Hematopoietic multipotent progenitor cell treated with erythropoietin and hydrocortisone succinate and interleukin-3 and kit ligand, for 17 days (in vitro differentiated cells): ENCODE data around the gene KRT76.
"Not testable (repeated sequence)": the region's sequence is repeated elsewhere in the genome, so short reads cannot be mapped to it uniquely, and the experiment has no call there.

Experiments used
- DNase-seq: peaks from one replicate; pipeline ENCODE4 v3.0.0-alpha.2; 2015; ENCODE audit warnings: low spot score

The KRT76 gene

DNA sequence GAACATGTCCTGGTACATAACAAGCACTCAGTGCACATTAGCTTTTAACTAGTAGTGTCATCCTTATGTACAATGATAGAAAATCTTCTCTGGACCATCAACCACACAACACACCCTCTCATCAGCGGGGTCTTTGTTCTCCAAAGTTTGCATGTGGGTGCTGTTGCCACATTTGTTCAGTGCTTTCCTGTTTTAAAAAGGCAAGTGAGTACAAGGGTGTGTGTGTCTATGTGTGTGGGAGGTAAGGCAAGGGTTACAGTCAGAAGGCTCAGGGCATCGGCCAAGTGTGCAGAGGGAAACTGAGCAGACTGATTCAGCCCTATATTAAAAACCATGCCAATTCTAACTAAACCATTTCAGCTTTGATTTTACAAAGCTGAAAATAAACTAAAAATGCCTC, 17.9 kb downstream of the KRT76 start:
- no peak for DNase-seq

- no peak for DNase-seq
Observed at GRCh38 chr12:52757449-52758176, 19.5 kb downstream of the KRT76 start.

- no peak for DNase-seq
Observed at GRCh38 chr12:52756281-52756960, 20.7 kb downstream of the KRT76 start.

DNA sequence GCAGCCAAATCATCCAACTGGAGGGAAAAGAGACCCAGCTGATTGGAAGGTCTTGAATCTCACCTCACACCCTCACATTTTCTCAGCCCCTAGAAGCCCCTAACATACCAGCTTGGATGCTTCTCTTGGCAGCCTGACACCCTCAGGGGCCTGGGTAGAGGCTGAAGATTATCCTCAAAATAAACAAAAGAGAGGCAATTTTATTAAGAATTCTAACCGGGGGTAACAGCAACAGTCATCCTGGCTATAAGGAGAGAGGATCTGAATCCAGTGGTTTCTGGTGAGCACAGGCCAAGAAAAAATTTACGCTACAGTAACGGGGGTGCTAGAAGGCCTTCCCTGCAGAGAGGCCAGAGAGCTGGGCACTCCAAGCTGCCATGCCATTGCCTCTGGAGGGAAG, 21.6 kb downstream of the KRT76 start:
- DNase-seq = no peak

DNA sequence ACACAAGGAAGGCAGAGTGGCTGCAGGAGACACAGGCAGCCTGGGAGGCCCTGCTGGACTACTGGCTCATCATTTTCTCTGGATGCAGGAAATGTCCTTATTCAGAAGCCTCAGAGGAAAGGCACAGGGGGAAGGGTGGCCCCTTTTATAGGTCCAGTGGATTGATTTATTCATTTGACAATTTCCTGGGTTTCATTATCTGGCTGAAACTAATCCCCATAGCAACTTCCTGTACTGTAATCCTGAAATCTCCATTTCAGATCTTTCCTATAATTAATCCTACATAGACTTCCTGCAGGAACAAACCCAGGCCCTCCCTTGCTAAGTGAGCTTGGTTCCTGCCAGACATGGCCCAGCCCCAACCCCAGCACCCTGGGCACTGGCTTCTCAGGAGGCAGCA, 23.0 kb downstream of the KRT76 start:
- no peak for DNase-seq

DNA sequence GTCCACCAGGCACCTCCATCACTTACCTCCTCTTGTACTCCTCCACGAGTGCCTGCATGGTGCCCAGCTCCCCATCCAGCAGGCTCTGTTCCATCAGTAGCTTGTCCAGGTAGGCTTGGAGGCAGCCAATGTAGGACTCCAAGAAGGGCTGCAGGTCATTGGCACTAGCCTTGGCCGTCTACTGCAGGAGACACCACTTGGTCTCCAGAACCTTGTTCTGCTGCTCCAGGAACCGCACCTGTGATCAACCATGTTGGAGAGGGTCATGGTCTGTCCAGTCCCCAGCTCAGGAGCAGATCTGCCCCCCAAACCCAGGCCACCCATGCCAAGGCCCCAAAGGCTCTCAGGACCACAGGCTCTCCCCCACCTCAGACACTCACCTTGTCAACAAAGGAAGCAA, 23.9 kb downstream of the KRT76 start:
- no peak for DNase-seq

DNA sequence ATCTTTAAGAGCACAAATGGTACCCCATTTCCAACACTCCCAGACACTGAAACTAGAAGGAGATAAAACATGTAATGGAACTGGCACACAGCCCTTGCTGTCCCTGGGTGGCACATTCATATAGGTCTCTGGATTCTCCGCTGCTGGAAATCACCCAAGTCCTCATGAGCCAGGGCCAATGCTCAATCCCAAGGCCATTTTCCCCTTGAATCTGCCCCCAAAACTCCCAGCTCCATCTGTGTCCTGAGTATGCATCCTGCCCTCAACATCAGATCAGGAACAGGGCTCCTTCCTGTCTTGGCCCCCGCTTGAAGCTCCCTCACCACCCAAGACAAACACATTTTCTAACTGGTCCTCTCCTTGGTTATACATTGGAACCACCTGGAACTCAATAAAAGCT, 24.6 kb downstream of the KRT76 start:
- no peak for DNase-seq

DNA sequence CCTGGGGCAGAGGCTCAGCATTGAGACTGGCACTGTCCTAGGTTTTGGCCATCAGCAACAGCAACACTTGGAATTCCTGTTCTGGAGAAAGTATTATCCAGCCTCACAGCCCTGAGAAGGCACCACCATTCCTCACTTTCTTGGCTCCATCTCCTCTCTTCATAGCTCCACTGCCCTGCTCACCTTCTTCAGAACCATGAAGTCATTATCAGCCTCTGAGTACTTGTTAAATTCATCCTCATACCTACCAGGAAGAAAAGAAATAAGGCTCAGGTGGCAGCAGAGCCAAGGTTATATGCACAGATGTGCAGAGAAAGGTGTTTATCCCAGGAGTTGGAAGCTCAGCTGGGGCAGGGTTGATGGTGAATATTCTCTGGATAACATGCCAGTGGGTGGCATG, 25.4 kb downstream of the KRT76 start:
- DNase-seq = no peak

DNA sequence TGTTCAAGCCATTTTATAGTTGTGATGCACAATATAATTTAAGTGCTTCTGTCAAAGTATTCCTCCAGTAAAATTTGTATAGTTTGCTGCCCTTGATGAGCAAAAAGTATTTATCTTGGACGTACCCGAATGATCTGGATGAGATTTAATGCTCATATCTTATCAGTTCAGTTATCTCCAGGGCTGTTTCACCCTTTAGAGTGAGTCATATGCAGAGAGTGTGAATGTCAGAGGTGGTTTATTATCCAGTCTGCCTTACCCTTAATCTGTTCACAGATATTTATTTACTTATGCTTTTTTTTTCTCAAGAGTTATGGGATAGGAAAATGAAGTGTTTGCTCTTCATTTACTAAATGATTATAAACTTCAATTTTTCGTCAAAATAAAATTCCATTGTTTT, 26.6 kb downstream of the KRT76 start:
- not testable (repeated sequence) for DNase-seq

DNA sequence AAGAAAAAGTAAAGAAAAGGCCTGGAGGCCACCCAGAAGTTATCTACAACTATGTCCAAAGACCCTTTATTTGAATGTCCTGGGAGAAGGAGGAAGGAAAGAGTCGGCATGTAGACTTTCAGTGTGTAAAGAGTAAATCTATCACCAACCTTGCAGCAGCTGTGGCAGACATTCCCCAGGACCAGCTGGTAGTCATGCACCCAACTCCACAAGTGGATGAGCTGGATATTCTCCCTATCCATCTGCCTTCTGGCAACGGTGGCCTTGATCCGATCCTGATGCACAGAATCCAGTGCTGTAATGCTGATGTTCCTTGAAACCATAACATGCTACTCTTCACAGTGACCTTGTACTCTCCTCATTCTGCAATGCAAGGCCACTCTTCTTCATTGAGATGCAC, 27.3 kb downstream of the KRT76 start:
- DNase-seq = no peak

DNA sequence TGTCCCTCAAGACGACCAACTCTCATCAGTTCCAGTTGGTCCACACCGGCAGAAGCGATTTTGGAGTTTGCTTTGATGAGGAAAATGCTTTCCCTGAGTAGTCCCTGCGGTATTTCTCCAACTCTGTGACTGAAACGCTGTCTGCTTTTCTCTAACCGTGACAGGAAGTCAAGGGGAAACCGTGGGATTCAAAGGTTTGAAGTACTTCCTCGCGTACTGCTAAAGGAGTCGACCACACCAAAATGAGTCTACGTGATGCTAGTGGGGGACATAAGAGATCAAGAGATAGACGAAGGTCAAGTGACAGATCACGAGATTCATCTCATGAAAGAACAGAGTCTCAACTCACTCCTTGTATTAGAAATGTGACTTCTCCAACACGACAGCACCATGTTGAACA, 28.6 kb downstream of the KRT76 start:
- no peak for DNase-seq

GRCh38 chr12:52745554-52745953, 31.6 kb downstream of the KRT76 start:
- no peak for DNase-seq

DNA sequence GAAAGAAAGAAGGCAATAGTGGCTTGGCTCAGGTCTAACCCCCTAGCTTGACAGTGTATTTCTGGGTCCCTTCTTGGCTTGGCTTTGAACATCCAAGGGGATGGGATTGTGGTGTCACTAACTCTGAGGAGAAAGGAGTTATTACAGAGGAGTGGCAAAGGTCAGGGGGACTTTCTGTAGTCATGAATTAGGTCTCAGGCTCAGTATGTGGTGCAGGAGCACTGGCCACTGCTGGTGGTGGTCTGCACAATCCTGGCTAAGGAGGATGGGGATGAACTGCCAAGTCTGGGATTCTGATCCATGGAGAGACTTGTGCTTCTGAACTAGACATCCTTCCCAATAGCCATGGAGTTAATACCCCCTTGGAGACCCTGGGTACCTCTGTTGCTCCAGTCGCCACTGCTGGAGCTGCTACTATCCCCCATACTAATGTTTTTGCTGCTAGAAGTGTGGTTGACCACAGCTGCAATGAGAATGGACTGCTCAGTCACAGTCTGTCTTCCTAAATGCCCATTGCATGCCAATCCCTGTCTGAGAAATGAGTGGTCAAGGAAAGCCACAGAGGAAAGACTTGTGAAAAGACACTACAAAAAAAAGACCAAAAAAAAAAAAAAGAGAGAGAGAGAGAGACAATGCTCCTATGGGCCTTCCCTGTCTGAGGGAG, 32.5 kb downstream of the KRT76 start:
- no peak for DNase-seq

- no peak for DNase-seq
Observed at GRCh38 chr12:52742822-52743457, 34.2 kb downstream of the KRT76 start.

GRCh38 chr12:52742196-52742580, 35.0 kb downstream of the KRT76 start:
- no peak for DNase-seq

DNA sequence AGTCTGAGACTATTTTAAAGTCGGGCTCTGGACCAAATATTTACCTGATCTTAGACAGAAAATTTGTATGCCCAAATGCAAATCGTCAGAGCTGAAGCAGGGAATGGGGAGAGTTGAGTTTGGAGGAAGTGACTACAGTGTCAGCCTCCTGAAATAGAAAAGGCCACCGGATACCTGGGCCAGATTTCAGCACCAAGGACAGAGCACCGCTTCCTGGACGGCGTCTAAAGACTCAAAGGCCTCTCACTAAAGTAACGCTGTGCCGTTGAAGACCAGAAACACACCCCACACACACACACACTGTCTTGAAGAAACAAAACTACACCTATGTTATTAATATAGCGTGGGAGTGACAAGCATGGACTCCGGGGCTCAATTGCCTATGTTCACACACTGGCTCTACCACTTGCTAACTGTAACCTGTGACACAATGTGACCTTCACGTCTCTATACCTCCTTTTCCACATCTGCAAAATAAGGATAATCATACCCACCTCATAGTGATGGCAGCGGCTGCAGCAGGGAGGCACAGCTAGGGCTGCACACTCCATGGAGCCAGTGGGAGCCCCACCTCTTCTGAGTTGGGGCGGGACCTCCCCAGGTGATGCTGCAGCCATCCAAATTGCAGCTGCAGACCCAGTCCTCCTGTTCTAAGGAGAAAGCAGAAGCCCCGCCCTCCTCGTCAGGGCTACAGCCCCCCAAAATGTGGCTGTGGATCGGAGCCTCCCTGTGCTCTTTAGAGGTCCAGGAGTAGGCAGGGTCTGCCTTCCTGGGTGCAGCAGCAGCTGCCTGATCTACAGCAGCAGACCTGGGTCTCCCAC, 35.6 kb downstream of the KRT76 start:
- DNase-seq = peak; percentile 39

DNA sequence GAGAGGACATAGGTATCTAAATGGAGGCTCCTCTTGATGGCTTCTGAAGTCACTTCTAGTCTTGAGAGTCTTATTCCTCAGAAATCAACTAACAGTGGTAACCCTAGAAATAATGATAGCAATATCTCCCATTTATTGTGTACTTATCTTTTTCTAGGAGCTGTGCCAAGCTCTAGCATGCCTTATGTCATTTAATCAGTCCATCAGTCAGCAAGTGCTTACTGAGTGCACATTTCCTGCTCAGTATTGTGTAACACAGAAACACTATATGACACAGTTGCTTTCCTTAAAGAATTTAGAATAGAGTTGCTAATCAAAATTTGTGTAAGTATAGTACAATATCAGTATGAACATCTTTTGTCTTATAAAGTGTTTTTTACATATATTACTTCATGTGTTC, 36.6 kb downstream of the KRT76 start:
- DNase-seq = no peak

DNA sequence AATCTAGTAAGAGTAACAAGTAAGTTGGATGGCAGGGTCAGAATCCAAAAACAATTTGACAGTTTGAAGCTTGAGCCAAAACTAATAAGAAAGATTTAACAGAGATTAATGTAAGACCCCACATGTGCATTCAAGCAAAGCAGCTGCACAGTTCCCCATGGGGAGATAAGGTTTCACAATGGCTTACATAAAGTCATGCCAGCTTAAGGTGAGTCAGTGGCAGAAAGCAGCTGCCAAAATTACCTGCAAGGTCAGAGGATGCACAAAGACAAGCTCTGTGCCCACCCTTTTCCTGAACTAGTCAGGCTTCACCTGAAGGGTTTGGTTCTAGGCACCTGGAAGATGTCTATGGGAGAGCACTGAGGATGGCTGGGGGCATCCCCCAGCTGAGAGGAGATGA, 37.2 kb downstream of the KRT76 start:
- DNase-seq = no peak

DNA sequence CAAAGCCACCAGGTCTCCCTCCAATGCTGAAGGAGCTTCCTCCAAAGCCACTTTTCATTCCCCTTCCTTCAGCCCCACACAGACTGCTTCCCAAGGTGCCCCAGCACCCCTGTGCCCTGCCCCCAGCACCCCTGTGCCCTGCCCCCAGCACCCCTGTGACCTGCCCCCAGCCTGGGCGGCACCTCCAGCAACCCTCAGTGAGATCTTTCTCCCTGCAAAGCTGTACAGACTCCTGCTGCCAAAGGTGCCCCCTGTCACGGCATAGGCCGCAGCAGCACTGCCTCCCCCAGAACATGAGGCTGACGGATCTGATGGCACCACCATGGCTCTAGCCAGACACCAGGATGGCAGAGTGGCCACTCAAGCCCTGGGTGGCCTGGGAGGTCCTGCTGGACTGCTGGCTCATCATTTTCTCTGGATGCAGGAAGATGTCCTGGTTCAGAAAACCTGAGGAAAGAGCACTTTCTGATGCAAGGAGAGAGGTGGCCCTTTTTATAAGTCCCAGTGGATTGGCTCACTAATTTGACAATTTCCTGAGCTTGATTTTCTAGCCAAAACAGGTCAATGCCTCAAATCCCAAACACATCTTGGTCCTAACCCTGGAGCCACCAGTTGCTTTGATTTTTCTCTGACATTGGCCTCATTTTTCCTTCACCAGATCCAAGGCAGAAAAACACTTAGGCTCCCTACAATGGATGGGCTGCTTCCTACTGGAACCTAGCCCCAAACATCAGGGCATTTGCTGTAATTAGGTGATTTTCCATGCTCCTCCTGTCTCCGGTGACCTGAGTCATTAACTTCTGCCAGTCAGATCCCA, 41.1 kb downstream of the KRT76 start:
- DNase-seq = no peak

DNA sequence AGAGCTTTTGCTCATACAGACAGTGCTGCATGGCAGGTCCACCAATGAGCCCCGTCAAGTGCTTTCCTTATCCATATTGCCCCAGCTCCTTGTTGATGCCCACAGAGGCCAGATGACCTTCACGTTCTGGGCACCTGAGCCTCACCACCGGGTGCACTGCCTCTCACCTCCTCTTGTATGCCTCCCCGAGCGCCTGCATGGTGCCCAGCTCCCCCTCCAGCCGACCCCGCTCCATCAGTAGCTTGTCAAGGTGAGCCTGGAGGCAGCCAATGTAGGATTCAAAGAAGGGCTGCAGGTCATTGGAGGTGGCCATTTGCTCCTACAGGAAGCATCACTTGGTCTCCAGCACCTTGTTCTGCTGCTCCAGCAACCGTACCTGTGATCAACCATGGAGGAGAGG, 42.0 kb downstream of the KRT76 start:
- DNase-seq = no peak

GRCh38 chr12:52730793-52731192, 46.4 kb downstream of the KRT76 start:
- DNase-seq = no peak
